ENCODE measurements around the gene MMP10.

MMP10 gene

DNA sequence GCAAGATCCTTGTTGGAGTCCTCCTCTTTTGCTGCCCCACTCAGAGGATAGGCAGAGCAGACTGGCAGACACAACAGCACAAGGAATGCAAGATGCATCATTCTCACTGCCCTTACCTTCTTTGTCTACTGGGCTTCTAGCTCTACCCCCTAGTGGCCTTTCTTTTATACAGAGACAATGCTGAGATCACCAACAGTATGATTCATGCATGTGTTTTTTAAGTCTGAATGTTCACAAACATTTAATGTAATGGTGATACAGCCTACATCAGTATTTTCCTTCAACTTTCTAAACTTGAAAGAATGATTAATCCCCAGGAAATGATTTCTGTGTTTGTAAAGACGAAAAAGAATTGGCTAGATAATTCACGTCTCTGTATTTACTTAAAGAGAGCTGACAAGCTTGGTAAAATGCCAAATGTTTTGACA lies at the start of gene MMP10:
TSS of gene MMP10 (minus strand) at position 138 of the 428 bp plus-strand sequence. CDS start at position 101, 37 bp downstream.
- no peaks in the 10 kb centered on the region for H3F3A ChIP-seq (ENCODE audit: control insufficient read depth, insufficient read depth)
- H3K4me3 ChIP-seq (ENCODE audit: low read length): no peak within 1 kb of the TSS
- H3K4me1 ChIP-seq (ENCODE audit: control insufficient read depth, low read length): no peaks in the 10 kb centered on the region
- peaks cover 3% of the 10 kb centered on the region for H3K27me3 ChIP-seq (ENCODE audit: control insufficient read depth, low read length)
- no peaks in the 10 kb centered on the region for H3K9me2 ChIP-seq (replicated peaks; ENCODE audit: control insufficient read depth, low read length)
- H4K20me1 ChIP-seq (ENCODE audit: control insufficient read depth, insufficient read depth, low read depth, low read length): no peaks in the 10 kb centered on the region
- H3K27ac ChIP-seq (ENCODE audit: low read depth, low read length): no peak within 1 kb of the TSS
- TF ChIP-seq, protein P1, sequence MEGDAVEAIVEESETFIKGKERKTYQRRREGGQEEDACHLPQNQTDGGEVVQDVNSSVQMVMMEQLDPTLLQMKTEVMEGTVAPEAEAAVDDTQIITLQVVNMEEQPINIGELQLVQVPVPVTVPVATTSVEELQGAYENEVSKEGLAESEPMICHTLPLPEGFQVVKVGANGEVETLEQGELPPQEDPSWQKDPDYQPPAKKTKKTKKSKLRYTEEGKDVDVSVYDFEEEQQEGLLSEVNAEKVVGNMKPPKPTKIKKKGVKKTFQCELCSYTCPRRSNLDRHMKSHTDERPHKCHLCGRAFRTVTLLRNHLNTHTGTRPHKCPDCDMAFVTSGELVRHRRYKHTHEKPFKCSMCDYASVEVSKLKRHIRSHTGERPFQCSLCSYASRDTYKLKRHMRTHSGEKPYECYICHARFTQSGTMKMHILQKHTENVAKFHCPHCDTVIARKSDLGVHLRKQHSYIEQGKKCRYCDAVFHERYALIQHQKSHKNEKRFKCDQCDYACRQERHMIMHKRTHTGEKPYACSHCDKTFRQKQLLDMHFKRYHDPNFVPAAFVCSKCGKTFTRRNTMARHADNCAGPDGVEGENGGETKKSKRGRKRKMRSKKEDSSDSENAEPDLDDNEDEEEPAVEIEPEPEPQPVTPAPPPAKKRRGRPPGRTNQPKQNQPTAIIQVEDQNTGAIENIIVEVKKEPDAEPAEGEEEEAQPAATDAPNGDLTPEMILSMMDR (IDR thresholded peaks at IDR 0.05; ENCODE audit: low read depth, low read length, poor library complexity, severe bottlenecking): no peak
- TF ChIP-seq EZH2phosphoT487 (IDR thresholded peaks at IDR 0.05; ENCODE audit: borderline replicate concordance, low read length): no peak
- no peaks in the 10 kb centered on the region for H3K36me3 ChIP-seq (ENCODE audit: control insufficient read depth, low read length)
- no peaks in the 10 kb centered on the region for H3K79me2 ChIP-seq (ENCODE audit: control insufficient read depth, low read length)
- no peaks in the 10 kb centered on the region for H3K9me3 ChIP-seq (ENCODE audit: control insufficient read depth, insufficient read depth, low read length)
- H3K4me2 ChIP-seq (ENCODE audit: low read length): no peak within 1 kb of the TSS

DNA sequence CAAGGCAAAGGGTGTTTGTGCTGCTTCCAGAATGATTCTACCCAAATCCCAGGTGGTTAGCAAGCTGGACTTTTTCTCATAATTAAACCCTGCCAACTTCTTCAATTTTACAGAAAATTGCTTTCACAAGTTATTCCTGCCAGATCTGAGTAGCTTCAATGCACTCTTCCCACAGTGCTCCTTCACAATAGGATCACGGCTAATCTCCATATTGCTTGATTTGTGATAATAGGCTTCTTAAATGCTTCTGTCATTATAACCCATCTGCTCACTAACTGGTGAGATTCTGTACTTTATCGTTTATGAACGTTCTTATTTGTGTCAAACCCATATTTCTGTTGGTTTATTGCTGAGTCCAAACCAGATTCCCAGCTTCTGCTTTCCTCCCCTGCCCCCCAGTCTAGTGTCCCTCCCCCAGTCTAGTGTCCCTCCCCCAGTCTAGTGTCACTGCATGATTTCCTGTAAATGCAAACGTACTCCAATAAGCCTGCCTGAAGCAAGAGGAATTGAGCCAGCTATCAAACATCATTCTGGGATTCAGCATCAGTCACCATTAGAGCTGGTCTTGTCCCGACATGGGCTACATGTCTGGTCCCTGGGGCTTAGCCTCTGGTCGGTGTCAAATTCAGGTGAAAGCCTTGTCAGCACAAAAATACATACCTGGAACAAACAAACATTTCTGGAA lies 49.0 kb upstream of the MMP10 start:
- Histone ChIP-seq H3K36me3 (ENCODE audit: control insufficient read depth, low read length) (no peaks in the 10 kb centered on the region), H4K20me1 (ENCODE audit: control insufficient read depth, insufficient read depth, low read depth, low read length) (no peaks in the 10 kb centered on the region), H3K9me3 (ENCODE audit: control insufficient read depth, insufficient read depth, low read length) (no peaks in the 10 kb centered on the region), H3K4me2 (ENCODE audit: low read length) (no peak overlapping the region), H3F3A (ENCODE audit: control insufficient read depth, insufficient read depth) (no peaks in the 10 kb centered on the region), H3K9me2 (replicated peaks; ENCODE audit: control insufficient read depth, low read length) (no peaks in the 10 kb centered on the region), H3K27me3 (ENCODE audit: control insufficient read depth, low read length) (no peaks in the 10 kb centered on the region), H3K4me3 (ENCODE audit: low read length) (no peak overlapping the region), H3K79me2 (ENCODE audit: control insufficient read depth, low read length) (no peaks in the 10 kb centered on the region), H3K4me1 (ENCODE audit: control insufficient read depth, low read length) (no peaks in the 10 kb centered on the region), H3K27ac (ENCODE audit: low read depth, low read length) (no peak overlapping the region)
- TF ChIP-seq EZH2phosphoT487 (IDR thresholded peaks at IDR 0.05; ENCODE audit: borderline replicate concordance, low read length): no peak
- TF ChIP-seq, protein P1 (IDR thresholded peaks at IDR 0.05; ENCODE audit: low read depth, low read length, poor library complexity, severe bottlenecking): no peak

DNA sequence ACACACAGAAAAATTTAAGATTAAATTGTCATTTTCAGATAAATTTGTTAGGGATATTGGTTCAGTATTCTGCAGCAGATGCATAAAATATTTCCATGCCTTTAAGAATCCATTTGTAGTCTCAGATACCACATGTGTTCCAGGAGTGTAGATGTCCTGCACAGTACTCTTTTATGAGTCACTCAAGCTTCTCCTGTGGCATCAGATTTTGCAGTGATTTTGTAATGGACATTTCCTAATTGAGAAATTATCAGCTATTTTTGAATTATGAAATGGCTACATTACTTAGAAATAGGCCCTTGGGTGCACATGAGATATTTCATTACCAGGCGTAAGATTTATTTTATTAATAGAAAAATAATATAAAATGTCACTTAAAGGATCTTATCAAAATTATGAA lies 44.1 kb upstream of the MMP10 start:
- H3K9me3 ChIP-seq (ENCODE audit: control insufficient read depth, insufficient read depth, low read length): no peaks in the 10 kb centered on the region
- H3K27me3 ChIP-seq (ENCODE audit: control insufficient read depth, low read length): no peaks in the 10 kb centered on the region
- H3K4me2 ChIP-seq (ENCODE audit: low read length): no peak overlapping the region
- no peaks in the 10 kb centered on the region for H3K4me1 ChIP-seq (ENCODE audit: control insufficient read depth, low read length)
- H3K36me3 ChIP-seq (ENCODE audit: control insufficient read depth, low read length): no peaks in the 10 kb centered on the region
- no peaks in the 10 kb centered on the region for H3K79me2 ChIP-seq (ENCODE audit: control insufficient read depth, low read length)
- H3K9me2 ChIP-seq (replicated peaks; ENCODE audit: control insufficient read depth, low read length): no peaks in the 10 kb centered on the region
- H3K27ac ChIP-seq (ENCODE audit: low read depth, low read length): no peak overlapping the region
- H3K4me3 ChIP-seq (ENCODE audit: low read length): no peak overlapping the region
- TF ChIP-seq, protein P1 (IDR thresholded peaks at IDR 0.05; ENCODE audit: low read depth, low read length, poor library complexity, severe bottlenecking): no peak
- no peak for TF ChIP-seq EZH2phosphoT487 (IDR thresholded peaks at IDR 0.05; ENCODE audit: borderline replicate concordance, low read length)
- no peaks in the 10 kb centered on the region for H4K20me1 ChIP-seq (ENCODE audit: control insufficient read depth, insufficient read depth, low read depth, low read length)
- no peaks in the 10 kb centered on the region for H3F3A ChIP-seq (ENCODE audit: control insufficient read depth, insufficient read depth)

Measured in DOHH2 (cell line).